Cardiac fibroblast (primary cell): ENCODE measurements around the gene ASTN2.
A peak's percentile ranks its signal among the peaks of the same experiment; 100 is the strongest.

Source experiments
- DNase-seq, 2 donors: peaks; one replicate each; pipeline versions ENCODE4 v3.0.0 to v3.0.0-alpha.2; 2010; ENCODE audit warnings: low read depth in 2 of 2
- H3K4me3 ChIP-seq, 2 donors: replicated peaks in 1 of 2; 1 replicate in 1 of 2; 2 replicates in 1 of 2; pipeline ENCODE4 v1.5.1; 2011; ENCODE audit warnings: low read depth in 2 of 2, low read length in 2 of 2, mild to moderate bottlenecking in 2 of 2, moderate library complexity in 1 of 2
- TF ChIP-seq, protein P1 (sequence below): IDR thresholded peaks from one replicate; pipeline ENCODE4 v1.5.1; 2011; ENCODE audit warnings: low read depth, mild to moderate bottlenecking, low read length, inconsistent platforms

Gene ASTN2

GRCh38 chr9:117180896-117181445, 233.9 kb downstream of the ASTN2 start:
- no peak for DNase-seq
- TF ChIP-seq, protein P1, sequence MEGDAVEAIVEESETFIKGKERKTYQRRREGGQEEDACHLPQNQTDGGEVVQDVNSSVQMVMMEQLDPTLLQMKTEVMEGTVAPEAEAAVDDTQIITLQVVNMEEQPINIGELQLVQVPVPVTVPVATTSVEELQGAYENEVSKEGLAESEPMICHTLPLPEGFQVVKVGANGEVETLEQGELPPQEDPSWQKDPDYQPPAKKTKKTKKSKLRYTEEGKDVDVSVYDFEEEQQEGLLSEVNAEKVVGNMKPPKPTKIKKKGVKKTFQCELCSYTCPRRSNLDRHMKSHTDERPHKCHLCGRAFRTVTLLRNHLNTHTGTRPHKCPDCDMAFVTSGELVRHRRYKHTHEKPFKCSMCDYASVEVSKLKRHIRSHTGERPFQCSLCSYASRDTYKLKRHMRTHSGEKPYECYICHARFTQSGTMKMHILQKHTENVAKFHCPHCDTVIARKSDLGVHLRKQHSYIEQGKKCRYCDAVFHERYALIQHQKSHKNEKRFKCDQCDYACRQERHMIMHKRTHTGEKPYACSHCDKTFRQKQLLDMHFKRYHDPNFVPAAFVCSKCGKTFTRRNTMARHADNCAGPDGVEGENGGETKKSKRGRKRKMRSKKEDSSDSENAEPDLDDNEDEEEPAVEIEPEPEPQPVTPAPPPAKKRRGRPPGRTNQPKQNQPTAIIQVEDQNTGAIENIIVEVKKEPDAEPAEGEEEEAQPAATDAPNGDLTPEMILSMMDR, result no peak
- H3K4me3 ChIP-seq, result no peak overlapping the region

DNA sequence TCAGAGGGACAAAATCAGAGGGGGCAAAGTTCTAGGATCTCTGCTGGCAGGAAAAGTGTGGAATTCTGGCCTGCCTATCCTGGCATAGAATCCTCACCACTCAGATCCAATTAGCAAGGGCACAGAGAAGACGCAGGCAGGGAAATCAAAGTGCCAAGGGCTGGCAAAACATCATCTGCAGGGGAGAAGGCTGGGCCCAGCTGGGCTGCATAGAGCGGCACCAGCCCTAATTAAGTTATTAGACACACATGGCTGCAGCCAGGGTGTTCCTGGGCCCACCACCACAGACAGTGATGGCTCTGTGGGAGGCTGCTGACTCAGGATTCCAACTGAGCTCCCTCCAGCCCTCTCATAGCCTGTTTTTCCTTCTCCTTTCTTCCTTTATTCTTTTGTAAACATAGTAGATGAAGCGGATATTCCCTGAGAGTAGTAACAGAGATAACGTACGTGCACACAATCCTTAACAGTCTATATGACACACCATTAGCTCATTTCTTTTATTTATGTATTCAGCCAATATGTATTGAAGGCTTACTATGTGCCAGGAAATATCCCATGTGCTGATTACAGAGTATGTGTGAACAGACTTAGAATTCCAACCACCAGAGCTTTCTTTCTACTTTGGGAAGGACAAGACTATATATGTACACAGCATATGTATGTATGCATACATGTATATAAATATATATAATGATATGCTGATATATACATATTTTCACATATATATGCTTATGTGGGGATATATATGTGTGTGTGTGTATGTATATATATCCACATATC, 236.1 kb downstream of the ASTN2 start:
- no peak overlapping the region for H3K4me3 ChIP-seq
- TF ChIP-seq, protein P1, result no peak
- no peak for DNase-seq

DNA sequence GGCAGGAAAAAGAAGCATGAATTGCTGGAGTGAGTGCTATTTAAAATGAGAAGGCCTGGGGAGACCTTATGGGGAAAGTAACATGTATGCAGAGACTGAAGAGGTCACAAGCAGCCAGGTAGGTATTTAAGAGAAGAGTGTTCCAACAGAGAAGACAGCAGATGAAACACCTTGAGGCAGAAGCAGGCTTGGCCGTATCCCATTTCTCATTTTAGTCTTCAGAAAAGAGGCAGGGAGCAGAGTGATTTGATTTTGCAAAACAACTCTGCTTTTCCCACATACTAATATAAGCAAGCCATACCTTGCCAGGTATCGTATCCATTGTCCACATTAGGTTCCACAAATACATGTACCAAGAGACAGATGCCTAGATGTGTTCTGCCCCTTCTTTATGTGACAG, 244.3 kb downstream of the ASTN2 start:
- no peak overlapping the region for H3K4me3 ChIP-seq
- DNase-seq, result no peak
- TF ChIP-seq, protein P1, result no peak

- H3K4me3 ChIP-seq, result no peak overlapping the region
- TF ChIP-seq, protein P1, result no peak
Measured at GRCh38 chr9:117169089-117169621, 245.7 kb downstream of the ASTN2 start.

GRCh38 chr9:117164512-117164911, 250.3 kb downstream of the ASTN2 start:
- no peak for DNase-seq
- TF ChIP-seq, protein P1, result no peak
- no peak overlapping the region for H3K4me3 ChIP-seq

More at GRCh38 chr9:117169089-117169621, 245.7 kb downstream of the ASTN2 start:
- no peak for DNase-seq

- DNase-seq, result peak in 1 of 2 donors; percentile 2
- TF ChIP-seq, protein P1, result peak; percentile 15
- no peak overlapping the region for H3K4me3 ChIP-seq
Measured at GRCh38 chr9:117160254-117160653, 254.6 kb downstream of the ASTN2 start.
